HepG2 (cell line): ENCODE data around the gene GDF15. TPM values are rescaled to one million over a fixed set of nuclear protein-coding genes. Genes with fewer than 3 reads are reported as not detected.

ENCODE experiments used
- ZBTB20 ChIP-seq: sonication (generic); formaldehyde crosslinking; IDR thresholded peaks from 2 replicates; pipeline ENCODE4 v1.8.1; 2023; ENCODE audit warnings: missing genetic modification reagents, low read depth, mild to moderate bottlenecking, borderline replicate concordance
- ZBTB3 ChIP-seq: sonication (generic); formaldehyde crosslinking; IDR thresholded peaks from 2 replicates; pipeline ENCODE4 v1.4.0; 2020; ENCODE audit warnings: low read depth, mild to moderate bottlenecking, moderate library complexity, missing genetic modification reagents, borderline replicate concordance
- ZBTB38 ChIP-seq: sonication (generic); formaldehyde crosslinking; IDR thresholded peaks from 2 replicates; pipeline ENCODE4 v1.5.1; 2020; ENCODE audit warnings: mild to moderate bottlenecking, missing genetic modification reagents
- ZNF318 ChIP-seq: sonication (generic); formaldehyde crosslinking; IDR thresholded peaks from 2 replicates; pipeline ENCODE4 v1.4.0; 2020; ENCODE audit warnings: mild to moderate bottlenecking, missing genetic modification reagents
- polyA plus RNA-seq, 8 experiments: library from polyadenylated mRNA; depleted of rRNA in 3 of 8; stranded (reverse) in 7 of 8; unstranded in 1 of 8; fragments of >200 nt; fragmentation: Illumina TruSeq in 4 of 8; extraction: Trizol in 4 of 8; gene quantifications; 2 replicates each; pipeline versions ENCODE4 v1.2.1 to v1.2.3, GENCODE V29; 2011 to 2016; ENCODE audit warnings: low read depth in 4 of 8, missing spikeins in 1 of 8, mixed read lengths in 1 of 8; ENCODE audit not compliant: insufficient read depth in 1 of 8
- total RNA-seq, 5 experiments: library from RNA; depleted of rRNA; stranded (reverse); fragments of >200 nt; fragmentation: Illumina TruSeq; extraction: Trizol; gene quantifications; 2 replicates each; pipeline ENCODE4 v1.2.3, GENCODE V29; 2016; ENCODE audit warnings: low read depth in 1 of 5

GDF15 gene
- total and polyA plus RNA-seq, 2 of the 13 experiments (the other 11 are each of a cell fraction or from before 2014, with no cell fraction given): 146 to 422 TPM

GRCh38 chr19:18428787-18429674, 43.1 kb downstream of the GDF15 start (continued):
- no peak for TF ChIP-seq ZBTB3 (CRISPR knock-in tag)
- TF ChIP-seq ZBTB20: no peak
- no peak for TF ChIP-seq ZBTB38 (CRISPR knock-in tag)
- no peak for TF ChIP-seq ZNF318
